Measurements from ENCODE around the gene SHISA5. TPM values are rescaled to one million over a fixed set of nuclear protein-coding genes. Genes with fewer than 3 reads are reported as not detected.
A peak's percentile ranks its signal among the peaks of the same experiment; 100 is the strongest.

SHISA5 gene
- polyA plus RNA-seq, 2 donors, result 54.0 to 94.9 TPM

- Histone ChIP-seq H3K36me3 (ENCODE audit: control insufficient read depth in 2 of 2, insufficient read depth in 2 of 2, low read length in 1 of 2) (peaks cover 3 to 22% of the 10 kb centered on the region in 2 donors), H3K4me3 (ENCODE audit: low read depth in 1 of 2, low read length in 2 of 2) (no peak overlapping the region), H3K27ac (ENCODE audit: low read depth in 2 of 2, low read length in 1 of 2) (peak overlapping the region; percentile 97 to 100), H3K27me3 (ENCODE audit: control insufficient read depth in 1 of 2, insufficient read depth in 2 of 2, low read length in 2 of 2) (no peaks in the 10 kb centered on the region), H3K9me3 (ENCODE audit: control insufficient read depth in 2 of 2, insufficient read depth in 1 of 2, low read depth in 1 of 2, low read length in 1 of 2) (no peaks in the 10 kb centered on the region), H3K4me1 (ENCODE audit: control insufficient read depth in 2 of 2, insufficient read depth in 2 of 2, low read length in 1 of 2) (peaks cover 16 to 19% of the 10 kb centered on the region in 2 donors)
- 62 to 64% methylated on average over 5 of the region's 5 CpGs for WGBS, 2 donors
Measured at GRCh38 chr3:48473617-48473952, 30.4 kb downstream of the SHISA5 start.

GRCh38 chr3:48472923-48473616, 30.9 kb downstream of the SHISA5 start:
- peak overlapping the region; percentile 58 to 72 for H3K4me3 ChIP-seq (ENCODE audit: low read depth in 1 of 2, low read length in 2 of 2)
- H3K4me1 ChIP-seq (ENCODE audit: control insufficient read depth in 2 of 2, insufficient read depth in 2 of 2, low read length in 1 of 2), result peaks cover 16 to 23% of the 10 kb centered on the region in 2 donors
- 2 to 3% methylated on average over 17 of the region's 17 CpGs for WGBS, 2 donors
- peak overlapping the region; percentile 97 to 100 for H3K27ac ChIP-seq (ENCODE audit: low read depth in 2 of 2, low read length in 1 of 2)
- no peaks in the 10 kb centered on the region for H3K27me3 ChIP-seq (ENCODE audit: control insufficient read depth in 1 of 2, insufficient read depth in 2 of 2, low read length in 2 of 2)
- H3K9me3 ChIP-seq (ENCODE audit: control insufficient read depth in 2 of 2, insufficient read depth in 1 of 2, low read depth in 1 of 2, low read length in 1 of 2), result no peaks in the 10 kb centered on the region
- H3K36me3 ChIP-seq (ENCODE audit: control insufficient read depth in 2 of 2, insufficient read depth in 2 of 2, low read length in 1 of 2), result peaks cover 3 to 23% of the 10 kb centered on the region in 2 donors

- Histone ChIP-seq H3K9me3 (ENCODE audit: control insufficient read depth in 2 of 2, insufficient read depth in 1 of 2, low read depth in 1 of 2, low read length in 1 of 2) (no peaks in the 10 kb centered on the region), H3K4me3 (ENCODE audit: low read depth in 1 of 2, low read length in 2 of 2) (peak overlapping the region; percentile 58 to 72), H3K36me3 (ENCODE audit: control insufficient read depth in 2 of 2, insufficient read depth in 2 of 2, low read length in 1 of 2) (peaks cover 8 to 20% of the 10 kb centered on the region in 2 donors), H3K27me3 (ENCODE audit: control insufficient read depth in 1 of 2, insufficient read depth in 2 of 2, low read length in 2 of 2) (no peaks in the 10 kb centered on the region), H3K27ac (ENCODE audit: low read depth in 2 of 2, low read length in 1 of 2) (peak overlapping the region; percentile 97 to 100), H3K4me1 (ENCODE audit: control insufficient read depth in 2 of 2, insufficient read depth in 2 of 2, low read length in 1 of 2) (peaks cover 19 to 25% of the 10 kb centered on the region in 2 donors)
- 1 to 2% methylated on average over 5 of the region's 5 CpGs for WGBS, 2 donors
Measured at GRCh38 chr3:48472673-48472922, 31.4 kb downstream of the SHISA5 start.

GRCh38 chr3:48470286-48470685, 33.7 kb downstream of the SHISA5 start:
- 35 to 40% methylated on average over 1 of the region's 1 CpG for WGBS, 2 donors
- Histone ChIP-seq H3K9me3 (ENCODE audit: control insufficient read depth in 2 of 2, insufficient read depth in 1 of 2, low read depth in 1 of 2, low read length in 1 of 2) (no peaks in the 10 kb centered on the region), H3K4me3 (ENCODE audit: low read depth in 1 of 2, low read length in 2 of 2) (no peak overlapping the region), H3K4me1 (ENCODE audit: control insufficient read depth in 2 of 2, insufficient read depth in 2 of 2, low read length in 1 of 2) (peaks cover 24 to 40% of the 10 kb centered on the region in 2 donors), H3K27me3 (ENCODE audit: control insufficient read depth in 1 of 2, insufficient read depth in 2 of 2, low read length in 2 of 2) (no peaks in the 10 kb centered on the region), H3K36me3 (ENCODE audit: control insufficient read depth in 2 of 2, insufficient read depth in 2 of 2, low read length in 1 of 2) (peaks cover 13 to 24% of the 10 kb centered on the region in 2 donors), H3K27ac (ENCODE audit: low read depth in 2 of 2, low read length in 1 of 2) (peak overlapping the region in 1 of 2 donors; percentile 51)

- Histone ChIP-seq H3K9me3 (ENCODE audit: control insufficient read depth in 2 of 2, insufficient read depth in 1 of 2, low read depth in 1 of 2, low read length in 1 of 2) (no peaks in the 10 kb centered on the region), H3K4me1 (ENCODE audit: control insufficient read depth in 2 of 2, insufficient read depth in 2 of 2, low read length in 1 of 2) (peaks cover 24 to 48% of the 10 kb centered on the region in 2 donors), H3K36me3 (ENCODE audit: control insufficient read depth in 2 of 2, insufficient read depth in 2 of 2, low read length in 1 of 2) (peaks cover 13 to 27% of the 10 kb centered on the region in 2 donors), H3K4me3 (ENCODE audit: low read depth in 1 of 2, low read length in 2 of 2) (no peak overlapping the region), H3K27me3 (ENCODE audit: control insufficient read depth in 1 of 2, insufficient read depth in 2 of 2, low read length in 2 of 2) (no peaks in the 10 kb centered on the region), H3K27ac (ENCODE audit: low read depth in 2 of 2, low read length in 1 of 2) (peak overlapping the region in 1 of 2 donors; percentile 63)
- 65 to 69% methylated on average over 29 of the region's 29 CpGs for WGBS, 2 donors
Measured at GRCh38 chr3:48469046-48469915, 34.7 kb downstream of the SHISA5 start.

GRCh38 chr3:48468329-48468731, 35.6 kb downstream of the SHISA5 start:
- Histone ChIP-seq H3K4me1 (ENCODE audit: control insufficient read depth in 2 of 2, insufficient read depth in 2 of 2, low read length in 1 of 2) (peaks cover 24 to 46% of the 10 kb centered on the region in 2 donors), H3K27me3 (ENCODE audit: control insufficient read depth in 1 of 2, insufficient read depth in 2 of 2, low read length in 2 of 2) (no peaks in the 10 kb centered on the region), H3K27ac (ENCODE audit: low read depth in 2 of 2, low read length in 1 of 2) (peak overlapping the region in 1 of 2 donors; percentile 100), H3K4me3 (ENCODE audit: low read depth in 1 of 2, low read length in 2 of 2) (no peak overlapping the region), H3K36me3 (ENCODE audit: control insufficient read depth in 2 of 2, insufficient read depth in 2 of 2, low read length in 1 of 2) (peaks cover 13 to 28% of the 10 kb centered on the region in 2 donors), H3K9me3 (ENCODE audit: control insufficient read depth in 2 of 2, insufficient read depth in 1 of 2, low read depth in 1 of 2, low read length in 1 of 2) (no peaks in the 10 kb centered on the region)
- 39 to 47% methylated on average over 8 of the region's 8 CpGs for WGBS, 2 donors

- Histone ChIP-seq H3K27me3 (ENCODE audit: control insufficient read depth in 1 of 2, insufficient read depth in 2 of 2, low read length in 2 of 2) (no peaks in the 10 kb centered on the region), H3K4me3 (ENCODE audit: low read depth in 1 of 2, low read length in 2 of 2) (peak overlapping the region in 1 of 2 donors; percentile 53), H3K36me3 (ENCODE audit: control insufficient read depth in 2 of 2, insufficient read depth in 2 of 2, low read length in 1 of 2) (peaks cover 13 to 28% of the 10 kb centered on the region in 2 donors), H3K4me1 (ENCODE audit: control insufficient read depth in 2 of 2, insufficient read depth in 2 of 2, low read length in 1 of 2) (peaks cover 24 to 44% of the 10 kb centered on the region in 2 donors), H3K27ac (ENCODE audit: low read depth in 2 of 2, low read length in 1 of 2) (peak overlapping the region; percentile 99 to 100), H3K9me3 (ENCODE audit: control insufficient read depth in 2 of 2, insufficient read depth in 1 of 2, low read depth in 1 of 2, low read length in 1 of 2) (no peaks in the 10 kb centered on the region)
- 50 to 53% methylated on average over 7 of the region's 7 CpGs for WGBS, 2 donors
Measured at GRCh38 chr3:48467473-48468267, 36.3 kb downstream of the SHISA5 start.

GRCh38 chr3:48467110-48467454, 36.9 kb downstream of the SHISA5 start:
- peak overlapping the region; percentile 99 to 100 for H3K27ac ChIP-seq (ENCODE audit: low read depth in 2 of 2, low read length in 1 of 2)
- 42 to 57% methylated on average over 8 to 9 of the region's 9 CpGs for WGBS, 2 donors
- peak overlapping the region; percentile 46 to 53 for H3K4me3 ChIP-seq (ENCODE audit: low read depth in 1 of 2, low read length in 2 of 2)
- H3K27me3 ChIP-seq (ENCODE audit: control insufficient read depth in 1 of 2, insufficient read depth in 2 of 2, low read length in 2 of 2), result no peaks in the 10 kb centered on the region
- no peaks in the 10 kb centered on the region for H3K9me3 ChIP-seq (ENCODE audit: control insufficient read depth in 2 of 2, insufficient read depth in 1 of 2, low read depth in 1 of 2, low read length in 1 of 2)
- H3K4me1 ChIP-seq (ENCODE audit: control insufficient read depth in 2 of 2, insufficient read depth in 2 of 2, low read length in 1 of 2), result peaks cover 24 to 44% of the 10 kb centered on the region in 2 donors
- H3K36me3 ChIP-seq (ENCODE audit: control insufficient read depth in 2 of 2, insufficient read depth in 2 of 2, low read length in 1 of 2), result peaks cover 13 to 28% of the 10 kb centered on the region in 2 donors

GRCh38 chr3:48466386-48467109, 37.4 kb downstream of the SHISA5 start:
- H3K36me3 ChIP-seq (ENCODE audit: control insufficient read depth in 2 of 2, insufficient read depth in 2 of 2, low read length in 1 of 2), result peaks cover 13 to 28% of the 10 kb centered on the region in 2 donors
- peak overlapping the region; percentile 46 to 53 for H3K4me3 ChIP-seq (ENCODE audit: low read depth in 1 of 2, low read length in 2 of 2)
- H3K9me3 ChIP-seq (ENCODE audit: control insufficient read depth in 2 of 2, insufficient read depth in 1 of 2, low read depth in 1 of 2, low read length in 1 of 2), result no peaks in the 10 kb centered on the region
- no peaks in the 10 kb centered on the region for H3K27me3 ChIP-seq (ENCODE audit: control insufficient read depth in 1 of 2, insufficient read depth in 2 of 2, low read length in 2 of 2)
- H3K4me1 ChIP-seq (ENCODE audit: control insufficient read depth in 2 of 2, insufficient read depth in 2 of 2, low read length in 1 of 2), result peaks cover 24 to 44% of the 10 kb centered on the region in 2 donors
- WGBS, 2 donors, result 9% methylated on average over 19 of the region's 19 CpGs
- peak overlapping the region; percentile 99 to 100 for H3K27ac ChIP-seq (ENCODE audit: low read depth in 2 of 2, low read length in 1 of 2)

All from esophagus (tissue), 2 donors.